SW 1271 (cell line): Measurements from ENCODE around the gene HOGA1.
"Not testable (repeated sequence)": the region's sequence is repeated elsewhere in the genome, so short reads cannot be mapped to it uniquely, and the experiment has no call there.

ENCODE experiments used
- DNase-seq, 2 experiments: peaks; one replicate each; lab custom pipeline; 2025; lab: John Stamatoyannopoulos, UW

The HOGA1 gene

DNA sequence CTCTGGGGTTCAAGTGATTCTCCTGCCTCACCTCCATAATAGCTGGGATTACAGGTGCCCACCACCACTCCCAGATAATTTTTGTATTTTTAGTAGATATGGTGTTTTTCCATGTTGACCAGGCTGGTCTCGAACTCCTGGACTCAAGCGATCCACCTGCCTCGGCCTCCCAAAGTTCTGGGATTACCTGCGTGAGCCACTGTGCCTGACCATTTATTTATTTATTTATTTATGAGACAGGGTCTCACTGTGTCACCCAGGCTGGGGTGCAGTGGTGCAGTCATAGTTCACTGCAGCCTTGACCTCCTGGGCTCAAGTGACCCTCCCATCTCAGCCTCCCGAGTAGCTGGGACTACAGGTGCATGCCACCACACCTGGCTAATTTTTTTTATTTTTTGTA is 29.9 kb upstream of the HOGA1 start:
- DNase-seq: not testable (repeated sequence)

DNA sequence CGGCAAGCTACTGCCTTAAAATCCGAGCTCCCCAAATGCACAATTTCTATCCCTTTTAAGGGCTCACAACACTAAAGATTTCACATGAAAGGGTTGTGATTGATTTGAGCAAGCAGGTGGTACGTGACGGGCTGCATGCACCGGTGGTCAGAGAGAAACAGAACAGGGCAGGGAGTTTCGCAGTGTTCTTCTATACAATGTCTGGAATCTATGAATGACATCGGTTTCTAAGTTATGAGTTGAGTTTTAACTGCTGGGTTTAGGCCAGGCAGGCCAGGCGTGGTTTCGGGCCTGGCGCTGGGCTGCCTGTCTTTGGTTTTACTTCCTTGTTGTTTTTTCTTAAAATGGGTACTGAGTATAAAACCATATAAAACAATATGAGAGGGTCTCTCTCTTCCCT is 28.6 kb upstream of the HOGA1 start:
- not testable (repeated sequence) for DNase-seq

DNA sequence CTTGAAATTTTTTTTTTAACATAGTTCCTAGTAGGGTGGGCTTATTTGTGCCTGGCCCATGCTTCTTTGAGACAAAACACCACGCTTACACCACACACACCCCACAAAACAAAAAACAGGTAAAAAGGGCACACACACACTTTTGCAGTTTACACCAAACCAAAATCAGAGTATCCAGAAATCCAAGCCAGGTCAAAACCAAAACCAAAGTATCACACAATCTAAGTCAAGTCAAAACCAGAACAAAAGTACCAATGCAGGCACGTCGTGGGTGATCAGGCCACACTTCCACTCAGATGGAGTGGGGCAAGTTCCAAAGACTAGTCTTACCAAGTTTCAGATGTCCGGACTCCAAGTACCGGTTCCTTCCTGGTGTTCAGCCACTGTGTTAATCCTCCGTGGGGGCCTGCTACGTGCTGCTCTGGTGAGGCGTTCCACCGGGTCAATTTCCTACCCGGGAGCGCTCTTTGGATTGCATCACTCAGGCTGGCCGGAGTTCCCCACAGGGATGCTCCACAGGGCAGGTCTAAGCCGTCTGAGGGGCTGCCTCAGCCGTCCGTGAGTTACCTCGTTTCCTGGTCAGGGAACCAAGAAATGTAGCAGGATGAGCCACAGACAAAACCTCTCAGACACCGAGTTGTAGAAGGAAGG is 23.3 kb upstream of the HOGA1 start:
- DNase-seq: not testable (repeated sequence)

- DNase-seq: not testable (repeated sequence)
These were observed 22.7 kb upstream of the HOGA1 start for GRCh38 chr10:97561386-97562077.

DNA sequence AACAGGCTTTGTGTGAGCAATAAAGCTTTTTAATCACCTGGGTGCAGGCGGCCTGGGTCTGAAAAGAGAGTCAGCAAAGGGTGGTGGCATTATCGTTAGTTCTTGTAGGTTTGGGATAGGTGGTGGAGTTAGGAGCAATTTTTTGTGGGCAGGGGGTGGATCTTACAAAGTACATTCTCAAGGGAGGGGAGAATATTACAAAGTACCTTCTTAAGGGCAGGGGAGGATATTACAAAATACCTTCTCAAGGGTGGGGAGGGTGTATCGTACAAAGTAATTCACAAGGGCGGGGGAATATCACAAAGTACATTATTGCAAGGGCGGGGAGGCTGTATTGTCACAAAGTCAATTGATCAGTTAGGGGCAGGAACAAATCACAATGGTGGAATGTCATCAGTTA is 21.9 kb upstream of the HOGA1 start:
- DNase-seq: not testable (repeated sequence)

- DNase-seq: no peak
These were observed 20.9 kb upstream of the HOGA1 start for GRCh38 chr10:97563337-97563736.

- no peak for DNase-seq
These were observed 19.4 kb upstream of the HOGA1 start for GRCh38 chr10:97564776-97565175.

- DNase-seq: no peak
These were observed 17.7 kb upstream of the HOGA1 start for GRCh38 chr10:97566336-97566996.

- no peak for DNase-seq
These were observed 16.3 kb upstream of the HOGA1 start for GRCh38 chr10:97567891-97568290.

- no peak for DNase-seq
These were observed 13.9 kb upstream of the HOGA1 start for GRCh38 chr10:97570146-97570788.

DNA sequence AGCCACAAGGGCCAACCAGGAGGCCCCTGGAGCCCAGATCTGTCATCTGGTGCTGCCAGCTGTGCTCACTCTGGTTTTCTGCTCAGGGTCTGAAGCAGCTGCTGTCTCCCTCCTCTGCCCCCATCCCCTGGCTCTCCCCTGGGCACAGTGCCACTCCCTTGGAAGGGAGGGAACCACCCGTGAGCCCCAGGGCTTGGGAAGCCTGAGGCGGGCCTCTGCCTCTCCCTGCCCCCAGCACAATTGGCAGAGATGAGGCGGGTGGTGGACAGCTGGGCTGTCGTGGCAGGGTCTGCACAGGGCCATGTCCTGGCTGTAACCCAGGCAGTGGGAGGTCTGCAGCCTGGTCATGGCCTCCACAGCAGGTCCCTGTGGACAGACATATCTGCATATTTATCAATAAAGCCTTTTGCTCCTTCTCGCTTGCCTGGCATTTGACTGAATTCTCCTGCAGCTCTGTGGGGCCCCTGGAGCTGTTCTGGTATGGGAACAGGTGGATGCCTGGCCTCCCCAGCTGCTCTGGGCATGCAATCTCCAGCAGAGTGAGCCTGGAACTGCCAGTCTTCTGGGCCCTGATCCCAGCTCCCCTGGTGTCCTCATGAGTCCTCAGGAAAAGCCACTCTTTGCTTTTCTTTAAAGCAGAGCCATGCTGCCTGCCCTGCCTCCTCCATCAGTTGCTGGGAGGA is 13.3 kb upstream of the HOGA1 start:
- no peak for DNase-seq

- no peak for DNase-seq
These were observed 12.6 kb upstream of the HOGA1 start for GRCh38 chr10:97571622-97572021.

- DNase-seq: peak; percentile 14 to 66
These were observed 11.8 kb upstream of the HOGA1 start, which contains the start of gene ANKRD2 for GRCh38 chr10:97572214-97572989. Gene ANKRD2 (plus strand): TSS chr10:97572779. CDS start chr10:97572789, 10 bp downstream.

GRCh38 chr10:97573021-97573420 is 11.2 kb upstream of the HOGA1 start:
- no peak for DNase-seq

DNA sequence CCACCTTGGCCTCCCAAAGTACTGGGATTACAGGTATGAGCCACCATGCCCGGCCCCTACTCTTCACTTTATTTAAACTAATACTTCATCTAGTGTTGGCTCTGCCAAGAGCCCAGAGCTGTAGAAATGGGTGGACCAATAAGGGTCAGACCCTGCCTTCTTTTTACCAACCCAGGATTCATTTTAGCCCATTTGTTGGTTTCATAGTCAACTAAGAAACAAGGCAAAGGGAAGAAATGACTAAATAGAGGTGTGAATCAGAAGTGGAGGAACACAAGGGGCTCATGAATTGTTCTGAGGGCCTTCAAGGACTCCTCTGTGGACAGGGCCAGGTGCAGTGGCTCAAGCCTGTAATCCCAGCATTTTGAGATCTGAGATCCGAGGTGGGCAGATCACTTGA is 10.5 kb upstream of the HOGA1 start:
- no peak for DNase-seq

DNA sequence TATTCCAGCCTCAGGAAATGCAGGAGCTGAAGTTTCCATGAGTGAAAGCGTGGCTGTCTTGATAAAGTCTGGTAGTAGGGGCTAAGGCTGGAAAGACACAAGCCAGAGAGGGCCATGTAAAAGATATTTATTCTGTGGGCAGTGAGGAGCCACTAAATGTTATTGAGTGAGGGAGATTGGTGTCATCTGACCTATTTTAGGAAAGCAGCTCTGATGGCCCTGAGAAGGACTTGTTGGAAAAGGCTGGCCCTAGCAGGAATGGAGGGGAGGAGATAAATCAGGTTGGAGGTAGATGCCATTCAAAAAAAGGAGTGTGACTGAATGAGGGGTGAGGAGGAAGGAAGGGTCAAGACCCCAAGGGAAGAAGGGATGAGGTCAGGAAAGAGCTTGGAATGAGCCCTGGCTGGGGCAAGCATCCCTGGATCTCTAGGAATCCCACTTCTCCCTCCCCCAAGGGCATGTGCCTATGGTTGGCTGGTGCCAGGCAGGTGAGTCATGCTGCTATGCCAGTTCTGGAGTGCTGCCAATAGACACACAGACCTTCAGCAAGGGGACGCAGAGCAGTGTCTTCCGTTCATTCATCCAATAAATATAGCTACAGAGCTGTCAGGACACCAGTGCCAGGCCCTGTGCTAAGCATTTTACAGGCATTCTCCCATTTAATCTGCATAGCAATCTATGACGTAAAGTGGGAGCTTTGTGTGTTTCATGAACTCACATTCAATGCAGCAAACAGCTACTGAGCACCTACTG is 9.6 kb upstream of the HOGA1 start:
- peak; percentile 91 to 97 for DNase-seq

DNA sequence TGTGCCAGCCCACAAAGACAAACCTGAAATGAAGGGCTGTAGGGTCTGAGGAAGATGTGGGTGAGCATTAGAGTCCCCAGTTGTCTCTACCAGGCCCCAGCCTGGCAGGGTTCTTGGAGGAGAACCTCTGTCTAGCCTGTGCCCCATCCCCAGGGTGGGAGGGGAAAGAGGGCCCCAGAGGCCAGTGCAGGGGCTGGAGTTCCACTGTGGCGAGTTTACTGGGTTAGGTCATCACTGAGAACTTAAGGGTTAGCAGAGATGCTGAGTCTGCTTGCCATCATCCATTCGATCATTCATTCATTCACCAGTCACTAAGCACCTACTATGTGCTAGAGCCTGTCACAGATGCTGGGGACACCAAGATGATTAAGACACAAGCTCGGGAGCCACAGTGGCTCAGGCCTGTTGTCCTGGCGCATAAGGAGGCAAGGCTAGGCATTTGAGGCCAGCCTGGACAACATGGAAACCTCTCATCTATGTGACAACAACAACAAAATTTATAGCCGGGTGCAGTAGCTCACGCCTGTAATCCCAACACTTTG is 9.0 kb upstream of the HOGA1 start:
- DNase-seq: peak in 1 of 2 experiments; percentile 59

DNA sequence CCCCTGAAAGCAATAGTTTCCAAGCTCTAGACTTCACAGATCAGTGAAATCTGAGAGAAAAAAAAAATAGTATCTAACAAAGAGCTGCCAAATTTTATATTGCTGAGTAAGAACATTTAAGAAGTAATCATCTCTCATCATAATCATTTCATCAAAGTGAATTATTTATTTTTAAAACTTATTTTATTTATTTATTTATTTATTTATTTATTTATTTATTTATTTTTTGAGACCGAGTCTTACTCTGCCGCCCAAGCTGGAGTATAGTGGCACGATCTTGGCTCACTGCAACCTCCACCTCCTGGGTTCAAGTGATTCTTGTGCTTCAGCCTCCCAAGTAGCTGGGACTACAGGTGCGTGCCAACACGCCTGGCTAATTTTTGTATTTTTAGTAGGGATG is 7.7 kb upstream of the HOGA1 start:
- DNase-seq: not testable (repeated sequence)

DNA sequence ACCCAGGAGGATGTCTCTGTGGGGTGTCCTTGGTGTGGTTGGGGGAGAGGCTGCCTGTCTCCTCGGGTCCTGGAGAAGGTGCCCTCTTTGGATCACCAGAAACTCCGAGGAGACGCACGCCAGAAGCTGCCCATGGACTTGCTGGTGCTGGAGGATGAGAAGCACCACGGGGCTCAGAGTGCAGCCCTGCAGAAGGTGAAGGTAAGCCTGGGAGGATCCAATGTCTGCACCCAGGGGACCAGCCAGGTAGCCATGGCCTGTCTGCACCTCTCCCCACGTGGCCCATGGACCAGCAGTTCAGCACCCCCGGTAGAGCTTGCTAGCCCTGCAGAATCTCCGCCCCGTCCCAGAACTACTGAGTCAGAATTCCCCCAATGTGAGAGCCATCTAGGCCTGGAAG is 6.5 kb upstream of the HOGA1 start:
- no peak for DNase-seq

GRCh38 chr10:97578171-97578844 is 5.9 kb upstream of the HOGA1 start:
- DNase-seq: no peak
